Upper lobe of right lung (tissue), 1 donor: ENCODE measurements around the gene SLC24A4. TPM values are rescaled to one million over a fixed set of nuclear protein-coding genes. Genes with fewer than 3 reads are reported as not detected.
A peak's percentile ranks its signal among the peaks of the same experiment; 100 is the strongest.

Source experiments
- ATAC-seq: fragments of 200-7000 bp; cut with Tn5 transposase; one replicate; pipeline ENCODE4 v1.9.1; 2020; ENCODE audit warnings: mild to moderate bottlenecking, moderate library complexity
- DNase-seq: peaks from one replicate; pipeline ENCODE4 v3.0.0-alpha.2; 2020
- H3K27ac ChIP-seq: fragments of 200-600 bp; one replicate; pipeline ENCODE4 v1.8.0; 2022
- H3K27me3 ChIP-seq: fragments of 200-600 bp; one replicate; pipeline ENCODE4 v1.8.0; 2022; ENCODE audit warnings: mild to moderate bottlenecking
- H3K36me3 ChIP-seq: fragments of 200-600 bp; one replicate; pipeline ENCODE4 v1.8.0; 2022
- H3K4me1 ChIP-seq: fragments of 200-600 bp; one replicate; pipeline ENCODE4 v1.8.0; 2022
- H3K4me3 ChIP-seq: fragments of 200-600 bp; one replicate; pipeline ENCODE4 v1.8.0; 2022; ENCODE audit warnings: mild to moderate bottlenecking
- H3K9me3 ChIP-seq: fragments of 200-600 bp; one replicate; pipeline ENCODE4 v1.8.0; 2022
- intact Hi-C: fragments of 100-400 bp; cut with DNase I; formaldehyde crosslinking; loops from one replicate; pipeline ENCODE4 v1.11.0; 2022
- total RNA-seq: library from RNA; stranded (reverse); fragmentation: NEBNext Ultra II Directional; extraction: Animal tissue kit (Norgen Biotek cat#: 25700); gene quantifications from one replicate; pipeline ENCODE4 v1.2.1, GENCODE V29; 2021
- TF ChIP-seq, protein P1 (sequence below): fragments of 200-600 bp; IDR thresholded peaks from one replicate; pipeline ENCODE4 v1.8.0; 2022; ENCODE audit warnings: antibody characterized with exemption
- donor health status: DM: no; HTN: yes; CAD: no; lungs with severe emphysema.

SLC24A4 gene
- total RNA-seq, 1 donor from 2014 or later, result 1.6 TPM

DNA sequence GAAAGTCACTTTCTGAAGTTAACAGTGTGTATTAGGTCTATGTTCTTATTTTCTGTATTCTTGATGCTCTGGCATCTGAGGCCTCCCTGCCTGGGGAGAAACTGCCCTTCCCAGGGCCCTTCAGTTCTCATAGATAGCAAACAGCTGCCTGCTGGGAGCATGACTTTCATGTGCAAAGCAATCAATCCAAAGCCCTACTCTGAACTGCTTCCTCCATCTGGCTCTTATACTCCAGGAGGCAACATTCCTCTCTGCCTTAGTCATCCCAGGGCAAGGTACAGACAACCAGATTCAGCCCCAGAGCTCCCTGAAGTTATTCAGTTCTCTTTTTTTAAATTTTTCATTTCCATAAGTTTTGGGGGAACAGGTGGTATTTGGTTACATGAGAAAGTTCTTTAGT, 149.0 kb downstream of the SLC24A4 start:
- intact Hi-C loops, result no loop called here
- ATAC-seq, result no peak
- H3K9me3 ChIP-seq, result no peaks in the 10 kb centered on the region
- H3K4me3 ChIP-seq, result no peak overlapping the region
- no peak overlapping the region for H3K27ac ChIP-seq
- H3K4me1 ChIP-seq, result peaks cover 11% of the 10 kb centered on the region
- DNase-seq, result no peak
- TF ChIP-seq, protein P1, sequence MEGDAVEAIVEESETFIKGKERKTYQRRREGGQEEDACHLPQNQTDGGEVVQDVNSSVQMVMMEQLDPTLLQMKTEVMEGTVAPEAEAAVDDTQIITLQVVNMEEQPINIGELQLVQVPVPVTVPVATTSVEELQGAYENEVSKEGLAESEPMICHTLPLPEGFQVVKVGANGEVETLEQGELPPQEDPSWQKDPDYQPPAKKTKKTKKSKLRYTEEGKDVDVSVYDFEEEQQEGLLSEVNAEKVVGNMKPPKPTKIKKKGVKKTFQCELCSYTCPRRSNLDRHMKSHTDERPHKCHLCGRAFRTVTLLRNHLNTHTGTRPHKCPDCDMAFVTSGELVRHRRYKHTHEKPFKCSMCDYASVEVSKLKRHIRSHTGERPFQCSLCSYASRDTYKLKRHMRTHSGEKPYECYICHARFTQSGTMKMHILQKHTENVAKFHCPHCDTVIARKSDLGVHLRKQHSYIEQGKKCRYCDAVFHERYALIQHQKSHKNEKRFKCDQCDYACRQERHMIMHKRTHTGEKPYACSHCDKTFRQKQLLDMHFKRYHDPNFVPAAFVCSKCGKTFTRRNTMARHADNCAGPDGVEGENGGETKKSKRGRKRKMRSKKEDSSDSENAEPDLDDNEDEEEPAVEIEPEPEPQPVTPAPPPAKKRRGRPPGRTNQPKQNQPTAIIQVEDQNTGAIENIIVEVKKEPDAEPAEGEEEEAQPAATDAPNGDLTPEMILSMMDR, result no peak
- no peaks in the 10 kb centered on the region for H3K27me3 ChIP-seq
- H3K36me3 ChIP-seq, result no peaks in the 10 kb centered on the region

DNA sequence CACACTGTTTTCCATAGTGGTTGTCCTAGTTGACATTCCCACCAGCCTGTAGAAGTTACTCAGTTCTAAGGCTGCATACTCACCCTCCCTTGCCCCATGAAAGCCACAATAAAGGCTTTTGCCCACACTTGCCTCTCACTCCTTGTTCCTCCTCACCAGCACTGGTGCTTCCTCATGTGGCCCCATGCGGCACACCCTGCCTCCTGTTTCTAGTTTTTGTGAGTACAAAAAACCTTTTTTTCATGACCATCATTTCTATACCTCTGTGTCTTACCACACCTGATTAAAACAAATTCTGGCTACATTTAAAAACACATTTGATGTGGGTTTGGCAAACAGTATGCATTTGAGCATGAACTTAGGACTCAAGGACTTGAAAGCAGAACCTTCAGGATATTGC, 149.9 kb downstream of the SLC24A4 start:
- peak; percentile 90 for ATAC-seq
- no peaks in the 10 kb centered on the region for H3K27me3 ChIP-seq
- intact Hi-C loops, result no loop called here
- no peaks in the 10 kb centered on the region for H3K9me3 ChIP-seq
- peaks cover 11% of the 10 kb centered on the region for H3K4me1 ChIP-seq
- no peak overlapping the region for H3K27ac ChIP-seq
- H3K4me3 ChIP-seq, result no peak overlapping the region
- H3K36me3 ChIP-seq, result no peaks in the 10 kb centered on the region
- no peak for DNase-seq
- TF ChIP-seq, protein P1, result no peak

- no peaks in the 10 kb centered on the region for H3K9me3 ChIP-seq
- no peaks in the 10 kb centered on the region for H3K27me3 ChIP-seq
- no peaks in the 10 kb centered on the region for H3K36me3 ChIP-seq
- no peak for DNase-seq
- TF ChIP-seq, protein P1, result no peak
- H3K4me3 ChIP-seq, result no peak overlapping the region
- peak overlapping the region; percentile 14 for H3K27ac ChIP-seq
- intact Hi-C loops, result no loop called here
- ATAC-seq, result peak; percentile 50
- H3K4me1 ChIP-seq, result peaks cover 11% of the 10 kb centered on the region
Observed at GRCh38 chr14:92473261-92473968, 150.4 kb downstream of the SLC24A4 start.

GRCh38 chr14:92473969-92474535, 151.1 kb downstream of the SLC24A4 start:
- ATAC-seq, result no peak
- Histone ChIP-seq H3K36me3 (no peaks in the 10 kb centered on the region), H3K27me3 (no peaks in the 10 kb centered on the region), H3K27ac (no peak overlapping the region), H3K4me1 (peaks cover 11% of the 10 kb centered on the region), H3K4me3 (no peak overlapping the region), H3K9me3 (no peaks in the 10 kb centered on the region)
- intact Hi-C loops, result no loop called here
- TF ChIP-seq, protein P1, result no peak
- DNase-seq, result no peak

- Histone ChIP-seq H3K27ac (no peak overlapping the region), H3K27me3 (no peaks in the 10 kb centered on the region), H3K4me1 (peaks cover 11% of the 10 kb centered on the region), H3K9me3 (no peaks in the 10 kb centered on the region), H3K36me3 (no peaks in the 10 kb centered on the region), H3K4me3 (no peak overlapping the region)
- intact Hi-C loops, result no loop called here
- TF ChIP-seq, protein P1, result no peak
- no peak for DNase-seq
- ATAC-seq, result no peak
Observed at GRCh38 chr14:92475037-92475436, 152.1 kb downstream of the SLC24A4 start.
